Astrocyte (in vitro differentiated cells and primary cell): Measurements from ENCODE around the gene TSPAN32. TPM values are rescaled to one million over a fixed set of nuclear protein-coding genes. Genes with fewer than 3 reads are reported as not detected.

ENCODE experiments used
- DNase-seq: peaks from one replicate; pipeline ENCODE4 v3.0.0-alpha.2; 2010; ENCODE audit warnings: low read depth
- FAIRE-seq: peaks from 2 replicates; lab custom pipeline; 2011; peaks lifted over from hg19 to GRCh38; lab: Jason Lieb, UNC
- H2AFZ ChIP-seq: 2 replicates; pipeline ENCODE4 v1.6.0; 2012; ENCODE audit warnings: low read depth, low read length, inconsistent platforms
- H3K27ac ChIP-seq: 2 replicates; pipeline ENCODE4 v1.5.1; 2011; ENCODE audit warnings: low read depth, low read length, inconsistent platforms
- H3K27me3 ChIP-seq: 2 replicates; pipeline ENCODE4 v1.6.0; 2011; ENCODE audit warnings: low read length, inconsistent platforms; ENCODE audit not compliant: insufficient read depth
- H3K36me3 ChIP-seq: 2 replicates; pipeline ENCODE4 v1.5.1; 2011; ENCODE audit warnings: low read length, inconsistent platforms; ENCODE audit not compliant: insufficient read depth
- H3K4me1 ChIP-seq: 2 replicates; pipeline ENCODE4 v1.5.1; 2011; ENCODE audit warnings: low read length, inconsistent platforms; ENCODE audit not compliant: insufficient read depth
- H3K4me2 ChIP-seq: 2 replicates; pipeline ENCODE4 v1.6.0; 2012; ENCODE audit warnings: low read length, inconsistent platforms
- H3K4me3 ChIP-seq: 2 replicates; pipeline ENCODE4 v1.5.1; 2011; ENCODE audit warnings: low read depth, mild to moderate bottlenecking, low read length, inconsistent platforms; ENCODE audit not compliant: insufficient read depth
- H3K79me2 ChIP-seq: 2 replicates; pipeline ENCODE4 v1.6.0; 2012; ENCODE audit warnings: mild to moderate bottlenecking, low read length, inconsistent platforms; ENCODE audit not compliant: insufficient read depth
- H3K9ac ChIP-seq: 2 replicates; pipeline ENCODE4 v1.6.0; 2012; ENCODE audit warnings: mild to moderate bottlenecking, low read length, inconsistent platforms
- H3K9me3 ChIP-seq: 2 replicates; pipeline ENCODE4 v1.5.1; 2012; ENCODE audit warnings: low read depth, mild to moderate bottlenecking, low read length, inconsistent platforms; ENCODE audit not compliant: insufficient read depth
- H4K20me1 ChIP-seq: 2 replicates; pipeline ENCODE4 v1.6.0; 2012; ENCODE audit warnings: low read length, inconsistent platforms; ENCODE audit not compliant: insufficient read depth
- H3K27ac Mint-ChIP-seq: one replicate; pipeline ENCODE4 v1.8.0; 2021; ENCODE audit warnings: mild to moderate bottlenecking, mixed read lengths; ENCODE audit not compliant: unreplicated experiment
- H3K27me3 Mint-ChIP-seq: one replicate; pipeline ENCODE4 v1.8.0; 2021; ENCODE audit warnings: low read depth, mixed read lengths; ENCODE audit not compliant: unreplicated experiment
- H3K36me3 Mint-ChIP-seq: one replicate; pipeline ENCODE4 v1.8.0; 2021; ENCODE audit warnings: low read depth, mixed read lengths; ENCODE audit not compliant: unreplicated experiment
- H3K4me1 Mint-ChIP-seq: one replicate; pipeline ENCODE4 v1.8.0; 2021; ENCODE audit warnings: low read depth, mixed read lengths; ENCODE audit not compliant: unreplicated experiment
- H3K4me3 Mint-ChIP-seq: one replicate; pipeline ENCODE4 v1.8.0; 2021; ENCODE audit warnings: mild to moderate bottlenecking, moderate library complexity, mixed read lengths; ENCODE audit not compliant: unreplicated experiment
- H3K9me3 Mint-ChIP-seq: one replicate; pipeline ENCODE4 v1.8.0; 2021; ENCODE audit warnings: mild to moderate bottlenecking, mixed read lengths; ENCODE audit not compliant: unreplicated experiment
- EZH2 ChIP-seq: IDR thresholded peaks from 2 replicates; pipeline ENCODE4 v1.6.1; 2012; ENCODE audit warnings: mild to moderate bottlenecking, low read length, inconsistent platforms; ENCODE audit not compliant: insufficient read depth
- total RNA-seq: library from RNA; stranded (reverse); gene quantifications from 2 replicates; pipeline ENCODE4 v1.2.1, GENCODE V29; 2021
- TF ChIP-seq, protein P1 (sequence below): IDR thresholded peaks from 2 replicates; pipeline ENCODE4 v1.5.1; 2011; ENCODE audit warnings: low read depth, mild to moderate bottlenecking, inconsistent platforms, low read length, moderate library complexity; ENCODE audit not compliant: insufficient read depth

Gene TSPAN32
- total RNA-seq, 1 donor from 2014 or later, result not detected

DNA sequence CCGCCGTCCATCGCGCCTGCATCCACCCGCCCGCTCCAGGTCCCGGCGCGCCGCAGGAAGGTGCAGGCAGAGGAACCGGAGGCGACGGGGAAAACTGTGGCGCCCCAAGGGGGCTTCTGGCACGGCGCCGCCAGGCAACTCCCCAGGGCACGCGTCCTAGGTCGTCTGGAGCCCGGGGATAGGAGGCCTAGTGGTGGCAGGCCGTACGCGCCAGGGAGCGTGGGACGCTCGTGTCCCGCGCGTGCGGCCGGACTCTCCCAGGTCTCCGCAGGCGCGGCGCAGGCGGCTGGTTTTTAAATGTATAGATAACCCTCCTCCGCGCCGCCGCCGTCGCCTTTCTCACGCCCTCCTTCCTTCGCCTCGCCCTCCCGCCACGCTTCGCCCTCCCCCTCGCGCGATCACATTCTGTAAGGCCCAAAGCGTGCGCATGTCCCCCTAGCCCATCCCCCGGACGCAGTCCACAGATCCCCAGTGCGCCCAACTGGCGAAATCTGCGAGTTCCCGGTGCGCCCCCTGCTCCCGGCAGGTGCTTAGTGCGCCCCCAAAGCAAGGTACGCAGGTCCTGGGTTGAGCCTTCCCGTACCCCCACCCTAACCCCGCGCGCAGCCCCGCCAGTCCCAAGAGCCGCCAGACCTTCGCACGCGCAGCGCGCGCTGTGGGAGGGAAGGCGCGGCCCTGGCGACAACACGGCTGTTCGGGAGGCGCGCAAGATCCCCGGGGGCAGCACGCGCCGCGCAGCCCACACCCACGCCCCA is 31.3 kb upstream of the TSPAN32 start, which contains the start of gene ASCL2:
Gene ASCL2, minus strand, starts transcription at position 267 of the 755 bp plus-strand sequence. Its CDS starts 256 bp downstream, at position 11.
- peak within 1 kb of the TSS; percentile 68 for H3K4me2 ChIP-seq
- H3K4me1 ChIP-seq, result no peaks in the 10 kb centered on the region
- H2AFZ ChIP-seq, result no peak within 1 kb of the TSS
- Mint-ChIP-seq H3K27me3 (peaks cover 65% of the 10 kb centered on the region), H3K4me3 (no peak within 1 kb of the TSS), H3K9me3 (peaks cover 23% of the 10 kb centered on the region), H3K27ac (no peak within 1 kb of the TSS), H3K4me1 (no peaks in the 10 kb centered on the region), H3K36me3 (no peaks in the 10 kb centered on the region)
- peaks cover 45% of the 10 kb centered on the region for H3K27me3 ChIP-seq
- FAIRE-seq (no peak), DNase-seq (no peak)
- peak; percentile 75 for TF ChIP-seq EZH2
- TF ChIP-seq, protein P1, sequence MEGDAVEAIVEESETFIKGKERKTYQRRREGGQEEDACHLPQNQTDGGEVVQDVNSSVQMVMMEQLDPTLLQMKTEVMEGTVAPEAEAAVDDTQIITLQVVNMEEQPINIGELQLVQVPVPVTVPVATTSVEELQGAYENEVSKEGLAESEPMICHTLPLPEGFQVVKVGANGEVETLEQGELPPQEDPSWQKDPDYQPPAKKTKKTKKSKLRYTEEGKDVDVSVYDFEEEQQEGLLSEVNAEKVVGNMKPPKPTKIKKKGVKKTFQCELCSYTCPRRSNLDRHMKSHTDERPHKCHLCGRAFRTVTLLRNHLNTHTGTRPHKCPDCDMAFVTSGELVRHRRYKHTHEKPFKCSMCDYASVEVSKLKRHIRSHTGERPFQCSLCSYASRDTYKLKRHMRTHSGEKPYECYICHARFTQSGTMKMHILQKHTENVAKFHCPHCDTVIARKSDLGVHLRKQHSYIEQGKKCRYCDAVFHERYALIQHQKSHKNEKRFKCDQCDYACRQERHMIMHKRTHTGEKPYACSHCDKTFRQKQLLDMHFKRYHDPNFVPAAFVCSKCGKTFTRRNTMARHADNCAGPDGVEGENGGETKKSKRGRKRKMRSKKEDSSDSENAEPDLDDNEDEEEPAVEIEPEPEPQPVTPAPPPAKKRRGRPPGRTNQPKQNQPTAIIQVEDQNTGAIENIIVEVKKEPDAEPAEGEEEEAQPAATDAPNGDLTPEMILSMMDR, result no peak
- H3K9me3 ChIP-seq, result no peaks in the 10 kb centered on the region
- no peak within 1 kb of the TSS for H3K4me3 ChIP-seq
- no peaks in the 10 kb centered on the region for H3K79me2 ChIP-seq
- H3K36me3 ChIP-seq, result no peaks in the 10 kb centered on the region
- H4K20me1 ChIP-seq, result no peaks in the 10 kb centered on the region
- H3K9ac ChIP-seq, result no peak within 1 kb of the TSS
- no peak within 1 kb of the TSS for H3K27ac ChIP-seq

DNA sequence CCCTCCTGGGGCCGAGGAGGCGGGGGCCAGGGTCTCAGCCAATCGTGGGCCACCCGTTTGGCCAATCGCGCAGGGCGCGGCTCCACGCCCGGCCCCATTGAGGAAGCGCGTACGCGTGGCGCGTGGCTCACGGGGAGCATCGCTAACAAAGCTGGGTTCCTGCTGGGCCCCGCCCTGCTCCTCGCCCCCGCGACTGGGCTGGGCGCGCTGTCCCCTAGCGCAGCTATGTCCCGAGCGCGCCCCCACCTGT is 30.8 kb upstream of the TSPAN32 start:
- Mint-ChIP-seq H3K36me3 (no peaks in the 10 kb centered on the region), H3K4me3 (no peak overlapping the region), H3K4me1 (no peaks in the 10 kb centered on the region), H3K9me3 (peaks cover 21% of the 10 kb centered on the region), H3K27ac (no peak overlapping the region), H3K27me3 (peaks cover 65% of the 10 kb centered on the region)
- Histone ChIP-seq H3K27me3 (peaks cover 42% of the 10 kb centered on the region), H3K9me3 (no peaks in the 10 kb centered on the region), H3K9ac (no peak overlapping the region), H3K27ac (no peak overlapping the region), H4K20me1 (no peaks in the 10 kb centered on the region), H3K4me1 (no peaks in the 10 kb centered on the region), H3K79me2 (no peaks in the 10 kb centered on the region), H2AFZ (no peak overlapping the region), H3K4me2 (no peak overlapping the region), H3K4me3 (no peak overlapping the region), H3K36me3 (no peaks in the 10 kb centered on the region)
- no peak for FAIRE-seq
- TF ChIP-seq EZH2, result no peak
- TF ChIP-seq, protein P1, result no peak
- no peak for DNase-seq
